Right lobe of liver (tissue), 6 donors: ENCODE measurements around the gene S100A7. TPM values are rescaled to one million over a fixed set of nuclear protein-coding genes. Genes with fewer than 3 reads are reported as not detected.
"Not testable (repeated sequence)": the region's sequence is repeated elsewhere in the genome, so short reads cannot be mapped to it uniquely, and the experiment has no call there.

Experiments
- ATAC-seq, 4 donors: fragments of 200-7000 bp; cut with Tn5 transposase; one replicate each; pipeline ENCODE4 v1.9.1; 2020; ENCODE audit warnings: mild to moderate bottlenecking in 4 of 4, moderate library complexity in 4 of 4
- DNase-seq, 3 donors: peaks; one replicate each; pipeline ENCODE4 v3.0.0-alpha.2; 2020
- H3K27ac ChIP-seq, 3 donors: fragments of 200-600 bp; one replicate each; pipeline ENCODE4 v1.8.0; 2022
- H3K27me3 ChIP-seq, 2 donors: fragments of 200-600 bp; one replicate each; pipeline ENCODE4 v1.8.0; 2022
- H3K36me3 ChIP-seq, 4 donors: fragments of 200-600 bp; sonication (generic) in 1 of 4; one replicate each; pipeline versions ENCODE4 v1.5.1 to v1.8.0; 2017 to 2022; ENCODE audit warnings: control low read depth in 1 of 4
- H3K4me1 ChIP-seq, 4 donors: fragments of 200-600 bp; sonication (generic) in 1 of 4; one replicate each; pipeline versions ENCODE4 v1.5.1 to v1.8.0; 2017 to 2022; ENCODE audit warnings: control low read depth in 1 of 4
- H3K4me3 ChIP-seq, 3 donors: fragments of 200-600 bp; one replicate each; pipeline ENCODE4 v1.8.0; 2022
- H3K9me3 ChIP-seq, 4 donors: fragments of 200-600 bp; sonication (generic) in 1 of 4; one replicate each; pipeline versions ENCODE4 v1.5.1 to v1.8.0; 2017 to 2022; ENCODE audit warnings: control low read depth in 1 of 4
- CTCF ChIP-seq, 4 donors: fragments of 200-600 bp in 3 of 4; fragments of 450-650 bp in 1 of 4; IDR thresholded peaks; one replicate each; pipeline versions ENCODE4 v1.5.1 to v1.8.0; 2016 to 2022; ENCODE audit warnings: antibody characterized with exemption in 4 of 4, mild to moderate bottlenecking in 2 of 4
- POLR2A ChIP-seq: fragments of 450-650 bp; IDR thresholded peaks from one replicate; pipeline ENCODE4 v1.6.1; 2017; ENCODE audit warnings: antibody characterized with exemption, mild to moderate bottlenecking
- WGBS: methylation state at CpG from one replicate; pipeline ENCODE4 v1.1.6; 2018; ENCODE audit warnings: low coverage, low lambda C conversion rate; ENCODE audit not compliant: insufficient coverage; ENCODE audit errors: missing lambda C conversion rate; 5-methylcytosine and 5-hydroxymethylcytosine counted together
- intact Hi-C, 2 donors: fragments of 100-400 bp; cut with DNase I; formaldehyde crosslinking; loops; one replicate each; pipeline versions ENCODE4 v1.11.2 to v1.14.1; 2022
- total RNA-seq, 6 experiments: library from RNA; depleted of rRNA in 2 of 6; stranded (reverse); fragments of >200 nt in 2 of 6; fragmentation: NEBNext Ultra II Directional in 3 of 6; extraction: Animal tissue kit (Norgen Biotek cat#: 25700) in 3 of 6; gene quantifications; one replicate each; pipeline versions ENCODE4 v1.1.0 to v1.2.4, GENCODE V29; 2016 to 2023
- donor health status: DM: no; HTN: yes; CAD: no.
- donor health status: DM: no; HTN: no; CAD: no.
- donor health status: DM: no; HTN: no; CAD: no.
- donor health status: DM: no; HTN: yes; CAD: no.
- donor health status: DM: no; HTN: yes; CAD: no.

S100A7 gene
- total RNA-seq, 6 experiments from 2014 or later, result not detected

GRCh38 chr1:153474347-153474746, 13.9 kb upstream of the S100A7 start:
- no peaks in the 10 kb centered on the region for H3K27me3 ChIP-seq
- TF ChIP-seq POLR2A, result no peak
- no peak for TF ChIP-seq CTCF (IDR thresholded peaks at IDR 0.05)
- 63% methylated on average over 3 of the region's 3 CpGs for WGBS
- no peaks in the 10 kb centered on the region for H3K4me1 ChIP-seq
- no peak for DNase-seq
- ATAC-seq, result no peak
- H3K36me3 ChIP-seq, result no peaks in the 10 kb centered on the region
- intact Hi-C loops, result no loop called here
- no peak overlapping the region for H3K27ac ChIP-seq
- H3K4me3 ChIP-seq, result no peak overlapping the region
- no peaks in the 10 kb centered on the region for H3K9me3 ChIP-seq

- no peaks in the 10 kb centered on the region for H3K27me3 ChIP-seq
- no peaks in the 10 kb centered on the region for H3K9me3 ChIP-seq
- intact Hi-C loops, result no loop called here
- ATAC-seq (no peak), DNase-seq (no peak)
- no peaks in the 10 kb centered on the region for H3K36me3 ChIP-seq
- no peaks in the 10 kb centered on the region for H3K4me1 ChIP-seq
- H3K4me3 ChIP-seq, result no peak overlapping the region
- H3K27ac ChIP-seq, result no peak overlapping the region
- TF ChIP-seq CTCF (IDR thresholded peaks at IDR 0.05) (no peak), POLR2A (no peak)
These were observed 10.3 kb upstream of the S100A7 start for GRCh38 chr1:153470707-153471106.

- H3K36me3 ChIP-seq, result no peaks in the 10 kb centered on the region
- no peak overlapping the region for H3K4me3 ChIP-seq
- H3K27ac ChIP-seq, result no peak overlapping the region
- TF ChIP-seq CTCF (IDR thresholded peaks at IDR 0.05) (no peak), POLR2A (no peak)
- intact Hi-C loops, result no loop called here
- 63% methylated on average over 5 of the region's 5 CpGs for WGBS
- ATAC-seq, result no peak
- no peaks in the 10 kb centered on the region for H3K27me3 ChIP-seq
- H3K4me1 ChIP-seq, result no peaks in the 10 kb centered on the region
- no peak for DNase-seq
- H3K9me3 ChIP-seq, result no peaks in the 10 kb centered on the region
These were observed 6.5 kb upstream of the S100A7 start for GRCh38 chr1:153466908-153467307.

- H3K4me1 ChIP-seq, result no peaks in the 10 kb centered on the region
- H3K36me3 ChIP-seq, result no peaks in the 10 kb centered on the region
- ATAC-seq (peak; percentile 65 to 83 (median 74)), DNase-seq (peak; percentile 47 to 58 (median 54))
- intact Hi-C loops, result no loop called here
- WGBS, result 19% methylated on average over 17 of the region's 23 CpGs
- TF ChIP-seq CTCF (IDR thresholded peaks at IDR 0.05) (peak; percentile 57 to 79 (median 70)), POLR2A (no peak)
- H3K27me3 ChIP-seq, result no peaks in the 10 kb centered on the region
- H3K9me3 ChIP-seq, result no peaks in the 10 kb centered on the region
- no peak overlapping the region for H3K4me3 ChIP-seq
- no peak overlapping the region for H3K27ac ChIP-seq
These were observed 5.6 kb upstream of the S100A7 start for GRCh38 chr1:153465811-153466636.

GRCh38 chr1:153462741-153463140, 2.3 kb upstream of the S100A7 start:
- DNase-seq, H3K27me3 ChIP-seq, intact Hi-C loops, H3K36me3 ChIP-seq, H3K9me3 ChIP-seq, H3K4me3 ChIP-seq, H3K27ac ChIP-seq, H3K4me1 ChIP-seq, ATAC-seq: not testable (repeated sequence)
